H1 (cell line): ENCODE results near the gene ZMIZ1. TPM values are rescaled to one million over a fixed set of nuclear protein-coding genes. Genes with fewer than 3 reads are reported as not detected.

Experiments used
- BCL11A ChIP-seq, 2 experiments: IDR thresholded peaks; one replicate each; pipeline ENCODE4 v1.6.1; 2011; ENCODE audit warnings: low read depth in 2 of 2, low read length in 2 of 2, mild to moderate bottlenecking in 2 of 2
- CTBP2 ChIP-seq: IDR thresholded peaks from 2 replicates; pipeline ENCODE4 v1.7.0; 2011; ENCODE audit warnings: borderline replicate concordance, mild to moderate bottlenecking, moderate library complexity, mixed read lengths, low read length; ENCODE audit not compliant: insufficient read depth, insufficient read length
- SP1 ChIP-seq: IDR thresholded peaks from 2 replicates; pipeline ENCODE4 v1.6.1; 2011; ENCODE audit warnings: low read depth, low read length
- polyA plus RNA-seq, 7 experiments: library from polyadenylated mRNA; depleted of rRNA in 3 of 7; stranded (reverse) in 5 of 7; unstranded in 2 of 7; fragments of >200 nt in 5 of 7; fragments of 200-250 nt in 2 of 7; gene quantifications; 1 replicate in 5 of 7; 2 replicates in 1 of 7; 4 replicates in 1 of 7; pipeline versions ENCODE4 v1.2.1 to v1.2.3, GENCODE V29; 2011 to 2013; ENCODE audit warnings: missing spikeins in 2 of 7, mixed read lengths in 2 of 7
- total RNA-seq: library from RNA; stranded (reverse); fragmentation: NEBNext Ultra II Directional; extraction: Animal tissue kit (Norgen Biotek cat#: 25700); gene quantifications from 2 replicates; pipeline ENCODE4 v1.2.1, GENCODE V29; 2021

ZMIZ1 gene
- total and polyA plus RNA-seq, 2 of the 8 experiments (the other 6 are each of a cell fraction or from before 2014, with no cell fraction given), result 8.1 to 28.0 TPM

GRCh38 chr10:79046326-79046725, 22.4 kb upstream of the ZMIZ1 start (continued):
- TF ChIP-seq BCL11A (IDR thresholded peaks at IDR 0.05; ENCODE audit: low read depth in 2 of 2, low read length in 2 of 2) (no peak), SP1 (no peak), CTBP2 (no peak)
- TF ChIP-seq, all 59 proteins: peak for 0
